A673 (cell line): ENCODE data around the gene TIMM10B. TPM values are rescaled to one million over a fixed set of nuclear protein-coding genes. Genes with fewer than 3 reads are reported as not detected.

Experiments used
- BruUV-seq: library from RNA; stranded (reverse); fragments of 400-500 nt; replicated peaks from 2 replicates; lab custom pipeline; 2021; lab: Mats Ljungman, UMichigan
- CTCF ChIA-PET: fragments of 300-600 bp; sonication (Branson Sonifier 250); formaldehyde crosslinking; loops from one replicate; lab custom pipeline; 2022; ENCODE audit warnings: antibody characterized with exemption; lab: Charles Lee
- POLR2A ChIA-PET: fragments of 300-600 bp; sonication (Branson Sonifier 250); formaldehyde crosslinking; loops from one replicate; lab custom pipeline; 2022; ENCODE audit warnings: antibody characterized with exemption; ENCODE audit not compliant: low non-redundant PET; lab: Charles Lee
- DNase-seq: peaks from one replicate; pipeline ENCODE4 v3.0.0-alpha.2; 2015; ENCODE audit warnings: low spot score
- H3K27ac ChIP-seq: fragments of 200-600 bp; sonication (generic); 2 replicates; pipeline ENCODE4 v1.5.1; 2016; ENCODE audit warnings: mixed run types, low read depth, mild to moderate bottlenecking, mixed read lengths, antibody characterized with exemption, low read length; ENCODE audit not compliant: poor library complexity, severe bottlenecking
- H3K27me3 ChIP-seq: fragments of 200-600 bp; sonication (generic); replicated peaks from 2 replicates; pipeline ENCODE4 v1.6.1; 2017; ENCODE audit warnings: mixed run types, low read depth, mild to moderate bottlenecking, mixed read lengths, antibody characterized with exemption, low read length; ENCODE audit not compliant: insufficient read depth, poor library complexity
- H3K36me3 ChIP-seq: fragments of 200-600 bp; sonication (generic); 2 replicates; pipeline ENCODE4 v1.6.1; 2016; ENCODE audit warnings: mixed run types, mild to moderate bottlenecking, mixed read lengths, antibody characterized with exemption, low read length; ENCODE audit not compliant: insufficient read depth, poor library complexity, severe bottlenecking
- H3K4me1 ChIP-seq: fragments of 200-600 bp; sonication (generic); 2 replicates; pipeline ENCODE4 v1.6.1; 2017; ENCODE audit warnings: mixed run types, mild to moderate bottlenecking, mixed read lengths, antibody characterized with exemption, low read length; ENCODE audit not compliant: insufficient read depth, poor library complexity, severe bottlenecking
- H3K4me3 ChIP-seq: fragments of 200-600 bp; sonication (generic); 2 replicates; pipeline ENCODE4 v1.5.1; 2016; ENCODE audit warnings: low read depth, mixed run types, mild to moderate bottlenecking, mixed read lengths, low read length; ENCODE audit not compliant: poor library complexity, severe bottlenecking
- H3K9me3 ChIP-seq: fragments of 200-600 bp; sonication (generic); 2 replicates; pipeline ENCODE4 v1.6.1; 2016; ENCODE audit warnings: mixed run types, low read depth, mild to moderate bottlenecking, mixed read lengths, antibody characterized with exemption, low read length; ENCODE audit not compliant: poor library complexity, severe bottlenecking
- CTCF ChIP-seq: fragments of 300-800, 200-600 bp; sonication (generic); conservative IDR thresholded peaks from 2 replicates; pipeline ENCODE4 v1.5.1; 2017; ENCODE audit warnings: low read depth, mild to moderate bottlenecking, antibody characterized with exemption, low read length, moderate library complexity, mixed read lengths
- EZH2 ChIP-seq: fragments of 200-600 bp; sonication (generic); IDR thresholded peaks from 2 replicates; pipeline ENCODE4 v1.6.1; 2017; ENCODE audit warnings: borderline replicate concordance, low read depth, mild to moderate bottlenecking, mixed read lengths, antibody characterized with exemption, low read length; ENCODE audit not compliant: poor library complexity, severe bottlenecking
- intact Hi-C: fragments of 100-400 bp; cut with micrococcal nuclease; formaldehyde crosslinking; loops from one replicate; pipeline ENCODE4 v1.10.0; 2022; ENCODE audit not compliant: unreplicated experiment
- total RNA-seq: library from RNA; stranded (reverse); gene quantifications from 2 replicates; pipeline ENCODE4 v1.2.3, GENCODE V29; 2021

Gene TIMM10B
- total RNA-seq, 1 experiment from 2014 or later = 40.3 TPM

- CTCF ChIA-PET = no interaction called here
- no peaks in the 10 kb centered on the region for H3K27me3 ChIP-seq
- no peak for TF ChIP-seq EZH2
- no peak for TF ChIP-seq CTCF
- POLR2A ChIA-PET = no interaction called here
- no peaks in the 10 kb centered on the region for H3K9me3 ChIP-seq
- BruUV-seq = no TSS peak
- intact Hi-C loops = no loop called here
- no peak overlapping the region for H3K27ac ChIP-seq
- no peak for DNase-seq
- H3K36me3 ChIP-seq = peaks cover 55% of the 10 kb centered on the region
- peaks cover 9% of the 10 kb centered on the region for H3K4me1 ChIP-seq
- H3K4me3 ChIP-seq = no peak overlapping the region
These were observed 5.0 kb downstream of the TIMM10B start for GRCh38 chr11:6486256-6486655.

GRCh38 chr11:6486938-6487337 lies 5.6 kb downstream of the TIMM10B start:
- Histone ChIP-seq H3K9me3 (no peaks in the 10 kb centered on the region), H3K4me1 (peaks cover 9% of the 10 kb centered on the region), H3K4me3 (no peak overlapping the region), H3K27ac (no peak overlapping the region), H3K27me3 (no peaks in the 10 kb centered on the region), H3K36me3 (peaks cover 58% of the 10 kb centered on the region)
- TF ChIP-seq EZH2 (no peak), CTCF (no peak)
- no TSS peak for BruUV-seq
- CTCF ChIA-PET = no interaction called here
- POLR2A ChIA-PET = no interaction called here
- no peak for DNase-seq
- intact Hi-C loops = no loop called here

GRCh38 chr11:6488342-6488741 lies 7.0 kb downstream of the TIMM10B start:
- Histone ChIP-seq H3K27ac (no peak overlapping the region), H3K36me3 (peaks cover 53% of the 10 kb centered on the region), H3K9me3 (no peaks in the 10 kb centered on the region), H3K4me1 (no peaks in the 10 kb centered on the region), H3K27me3 (no peaks in the 10 kb centered on the region), H3K4me3 (no peak overlapping the region)
- DNase-seq = no peak
- TF ChIP-seq EZH2 = no peak
- no TSS peak for BruUV-seq
- intact Hi-C loops = no loop called here
- ChIA-PET CTCF (no interaction called here), POLR2A (no interaction called here)

- CTCF ChIA-PET = no interaction called here
These were observed 7.5 kb downstream of the TIMM10B start for GRCh38 chr11:6488821-6489220.

More at GRCh38 chr11:6488821-6489220, 7.5 kb downstream of the TIMM10B start:
- no peaks in the 10 kb centered on the region for H3K9me3 ChIP-seq
- POLR2A ChIA-PET = no interaction called here
- BruUV-seq = no TSS peak
- intact Hi-C loops = no loop called here
- no peak overlapping the region for H3K27ac ChIP-seq
- H3K4me1 ChIP-seq = no peaks in the 10 kb centered on the region
- H3K27me3 ChIP-seq = no peaks in the 10 kb centered on the region
- no peak overlapping the region for H3K4me3 ChIP-seq
- no peak for TF ChIP-seq CTCF
- TF ChIP-seq EZH2 = no peak
- H3K36me3 ChIP-seq = peaks cover 48% of the 10 kb centered on the region
- no peak for DNase-seq
